Retinal pigment epithelial cell (primary cell): ENCODE results near the gene CHST7.

Experiments
- DNase-seq: peaks from one replicate; pipeline ENCODE4 v3.0.0-alpha.2; 2010; ENCODE audit warnings: low read depth
- H3K4me3 ChIP-seq: 2 replicates; pipeline ENCODE4 v1.5.1; 2011; ENCODE audit warnings: mild to moderate bottlenecking, low read length, control low read depth, moderate library complexity
- TF ChIP-seq, protein P1 (sequence below): conservative IDR thresholded peaks from 2 replicates; pipeline ENCODE4 v1.5.1; 2011; ENCODE audit warnings: low read depth, low read length, control low read depth, inconsistent platforms

Gene CHST7

DNA sequence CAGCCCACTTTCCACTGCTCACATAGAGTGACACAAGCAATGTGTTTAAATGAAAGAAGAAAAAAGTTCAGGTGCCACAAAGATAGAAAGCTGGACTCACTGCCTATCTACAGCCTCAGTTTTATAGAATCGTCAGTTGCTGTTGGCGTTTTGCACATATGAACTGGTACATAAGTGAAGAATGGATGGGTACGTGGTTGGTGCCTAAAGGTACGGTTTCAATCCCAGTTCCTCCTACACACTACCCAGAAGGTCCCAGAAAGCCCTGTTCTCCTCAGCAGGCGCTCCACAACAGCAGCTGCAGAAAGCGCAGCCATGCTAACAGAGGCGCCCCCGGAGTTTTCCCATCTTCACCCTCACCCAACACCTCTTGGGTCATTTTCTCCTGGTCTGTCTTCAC lies 23.6 kb downstream of the CHST7 start:
- TF ChIP-seq, protein P1, sequence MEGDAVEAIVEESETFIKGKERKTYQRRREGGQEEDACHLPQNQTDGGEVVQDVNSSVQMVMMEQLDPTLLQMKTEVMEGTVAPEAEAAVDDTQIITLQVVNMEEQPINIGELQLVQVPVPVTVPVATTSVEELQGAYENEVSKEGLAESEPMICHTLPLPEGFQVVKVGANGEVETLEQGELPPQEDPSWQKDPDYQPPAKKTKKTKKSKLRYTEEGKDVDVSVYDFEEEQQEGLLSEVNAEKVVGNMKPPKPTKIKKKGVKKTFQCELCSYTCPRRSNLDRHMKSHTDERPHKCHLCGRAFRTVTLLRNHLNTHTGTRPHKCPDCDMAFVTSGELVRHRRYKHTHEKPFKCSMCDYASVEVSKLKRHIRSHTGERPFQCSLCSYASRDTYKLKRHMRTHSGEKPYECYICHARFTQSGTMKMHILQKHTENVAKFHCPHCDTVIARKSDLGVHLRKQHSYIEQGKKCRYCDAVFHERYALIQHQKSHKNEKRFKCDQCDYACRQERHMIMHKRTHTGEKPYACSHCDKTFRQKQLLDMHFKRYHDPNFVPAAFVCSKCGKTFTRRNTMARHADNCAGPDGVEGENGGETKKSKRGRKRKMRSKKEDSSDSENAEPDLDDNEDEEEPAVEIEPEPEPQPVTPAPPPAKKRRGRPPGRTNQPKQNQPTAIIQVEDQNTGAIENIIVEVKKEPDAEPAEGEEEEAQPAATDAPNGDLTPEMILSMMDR = no peak
- no peak for DNase-seq
- H3K4me3 ChIP-seq = no peak overlapping the region

DNA sequence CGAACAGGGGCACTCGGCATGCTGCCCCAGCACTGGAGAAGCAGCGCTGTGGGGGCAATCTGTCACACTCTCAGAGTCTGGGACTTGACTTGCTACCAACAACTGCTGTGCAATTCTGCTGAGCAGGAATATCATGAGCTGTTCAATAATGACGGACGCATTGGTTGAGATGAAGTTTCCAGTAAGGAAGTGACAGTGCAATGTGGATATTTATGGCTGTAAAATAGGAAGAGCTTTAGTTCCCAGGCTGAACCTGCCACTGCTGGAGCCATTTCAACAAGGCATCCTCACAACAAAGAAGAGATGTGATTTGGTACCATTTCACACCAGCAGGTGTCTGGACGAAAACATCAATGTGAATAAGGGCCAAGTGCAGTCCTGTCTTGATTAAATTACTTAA lies 24.2 kb downstream of the CHST7 start:
- DNase-seq = no peak
- no peak overlapping the region for H3K4me3 ChIP-seq
- TF ChIP-seq, protein P1 = no peak

DNA sequence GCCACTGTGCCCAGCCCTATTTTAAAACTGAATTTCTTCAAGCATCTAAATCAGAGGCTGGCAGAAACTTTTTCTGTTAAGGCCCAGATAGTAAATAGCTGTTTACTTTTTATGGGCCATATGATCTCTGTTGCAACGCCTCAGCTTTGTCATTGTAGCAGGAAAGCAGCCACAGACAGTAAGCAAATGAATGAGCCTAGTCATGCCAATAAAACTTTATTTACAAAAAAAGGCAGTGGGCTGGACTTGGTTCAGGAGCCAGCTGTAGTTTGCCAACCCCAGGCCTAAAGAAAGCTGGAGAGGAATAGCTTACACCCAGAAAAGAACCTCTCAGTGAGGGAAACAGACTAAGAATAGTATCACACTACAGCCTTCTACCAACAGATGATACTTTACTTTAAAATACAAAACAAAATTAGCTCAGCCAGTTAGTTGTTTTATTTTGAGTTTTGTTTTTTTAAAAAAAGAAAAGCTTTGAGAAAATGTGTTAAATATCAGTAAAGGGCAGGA lies 25.5 kb downstream of the CHST7 start:
- no peak for DNase-seq
- TF ChIP-seq, protein P1 = no peak
- no peak overlapping the region for H3K4me3 ChIP-seq

DNA sequence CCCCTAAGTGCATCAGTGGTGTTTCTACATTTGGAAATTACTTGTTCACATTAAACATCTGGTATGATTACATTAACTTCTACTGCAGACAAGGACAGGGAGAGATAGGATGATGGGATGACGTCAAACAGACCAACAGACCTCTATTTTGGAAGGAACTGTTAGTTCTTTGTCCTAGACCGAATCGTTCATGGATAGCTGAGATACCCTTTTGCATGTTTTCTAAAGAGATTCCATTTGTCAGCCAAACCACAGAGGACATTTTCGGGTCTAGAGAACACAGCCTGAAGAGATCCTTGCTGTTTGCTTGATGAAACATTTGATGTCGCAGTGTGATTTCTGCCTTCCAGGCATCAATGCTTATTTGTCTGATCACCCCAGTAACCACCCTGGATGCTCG lies 27.7 kb downstream of the CHST7 start:
- no peak for DNase-seq
- TF ChIP-seq, protein P1 = no peak
- no peak overlapping the region for H3K4me3 ChIP-seq

DNA sequence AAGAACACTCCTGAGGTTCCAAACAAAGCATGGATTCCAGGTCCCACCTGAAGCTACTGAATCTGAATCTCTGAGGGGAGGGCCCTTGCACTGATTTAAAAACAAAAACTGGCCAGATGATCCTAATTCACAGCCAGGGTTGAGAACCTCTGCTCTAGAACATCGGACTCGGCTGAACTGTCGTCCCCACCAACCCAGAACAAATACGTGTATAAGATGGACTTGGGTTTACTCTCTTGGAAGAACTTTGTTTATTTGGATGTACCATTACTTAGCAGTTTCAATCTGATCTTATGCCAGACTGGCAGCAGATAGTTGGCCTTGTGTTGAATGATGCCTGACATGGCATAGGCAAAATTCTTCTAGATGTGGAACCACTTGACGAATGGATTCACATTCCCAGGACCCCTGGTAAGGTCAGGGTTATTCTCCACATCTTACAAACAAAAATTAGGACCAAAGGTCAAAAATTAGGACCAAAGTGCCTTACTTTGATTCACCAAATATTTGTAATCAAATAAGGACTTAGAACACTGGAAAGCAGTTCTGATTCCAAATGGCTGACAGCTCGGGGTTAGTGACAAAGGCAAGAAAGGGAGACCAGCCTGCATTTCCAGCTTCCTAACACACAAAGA lies 29.0 kb downstream of the CHST7 start:
- no peak for DNase-seq
- H3K4me3 ChIP-seq = no peak overlapping the region
- TF ChIP-seq, protein P1 = no peak

DNA sequence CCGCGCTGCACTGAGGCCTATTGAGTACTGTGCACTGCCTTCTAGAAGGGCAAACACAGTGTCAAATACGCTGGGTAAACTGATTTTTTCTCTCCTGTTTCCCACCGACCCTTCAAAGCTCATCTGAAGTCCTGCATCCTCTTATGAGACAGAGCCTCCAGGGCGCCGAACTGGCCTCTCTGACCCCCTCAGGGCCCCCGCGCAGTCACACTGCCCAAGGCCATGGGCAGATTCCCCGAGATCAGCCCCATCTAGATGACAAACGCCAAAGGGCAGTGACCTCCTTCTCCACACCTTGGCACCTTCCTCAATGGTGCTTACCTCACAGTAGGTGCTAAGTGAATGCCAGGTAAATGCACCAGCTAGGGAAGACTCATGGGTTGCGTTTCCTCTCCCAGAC lies 34.4 kb downstream of the CHST7 start:
- TF ChIP-seq, protein P1 = no peak

DNA sequence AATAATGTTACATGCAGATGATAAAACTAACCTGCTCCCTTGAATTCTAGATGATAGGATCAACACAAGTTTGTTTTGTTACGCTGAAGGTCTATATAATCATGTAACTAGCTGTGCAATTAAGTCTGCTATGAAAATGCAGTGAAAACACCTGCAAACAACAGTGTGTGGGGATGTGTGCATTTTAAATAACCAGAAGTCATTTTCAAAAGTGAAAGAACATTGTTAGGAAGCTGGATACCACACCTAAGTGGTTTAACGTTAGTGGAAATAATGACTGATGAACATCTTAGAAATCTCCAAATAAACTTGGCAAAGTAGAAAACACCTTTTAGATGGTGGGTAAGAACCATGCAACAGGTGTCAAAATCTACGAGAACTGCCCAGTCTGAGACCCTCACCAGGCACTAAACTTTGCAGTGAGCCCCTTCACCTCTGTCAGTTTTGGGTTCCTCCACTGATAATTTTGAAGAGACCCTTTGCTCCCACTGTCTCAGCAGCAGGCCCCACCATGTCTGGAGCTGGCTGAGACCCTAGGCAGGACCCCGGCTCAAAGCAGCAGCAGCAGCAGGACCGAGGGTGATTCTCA lies 36.6 kb downstream of the CHST7 start:
- TF ChIP-seq, protein P1 = no peak
- no peak overlapping the region for H3K4me3 ChIP-seq
- no peak for DNase-seq

More for the DNA sequence above, 34.4 kb downstream of the CHST7 start:
- H3K4me3 ChIP-seq = no peak overlapping the region
- DNase-seq = no peak
